ENCODE data around the gene CA14. TPM values are rescaled to one million over a fixed set of nuclear protein-coding genes. Genes with fewer than 3 reads are reported as not detected.
"Not testable (repeated sequence)": the region's sequence is repeated elsewhere in the genome, so short reads cannot be mapped to it uniquely, and the experiment has no call there.

CA14 gene
- total RNA-seq, 1 experiment from 2014 or later: 35.3 TPM

- ChIA-PET CTCF (no interaction called here), POLR2A (no interaction called here)
- Mint-ChIP-seq H3K4me1 (no peaks in the 10 kb centered on the region), H3K27ac (no peak overlapping the region), H3K9me3 (no peaks in the 10 kb centered on the region), H3K27me3 (ENCODE audit: low read depth) (no peaks in the 10 kb centered on the region), H3K4me3 (no peak overlapping the region), H3K36me3 (peaks cover 67% of the 10 kb centered on the region)
- DNase-seq (ENCODE audit: low spot score) (no peak), ATAC-seq (no peak)
- TF ChIP-seq NR2C2 (CRISPR knock-in tag; IDR thresholded peaks at IDR 0.05) (no peak), NR1H2 (CRISPR knock-in tag; IDR thresholded peaks at IDR 0.05) (no peak), HMGA2 (CRISPR knock-in tag; IDR thresholded peaks at IDR 0.05) (no peak), ZBTB21 (CRISPR knock-in tag; IDR thresholded peaks at IDR 0.05; ENCODE audit: borderline replicate concordance) (no peak), EMX1 (CRISPR knock-in tag; IDR thresholded peaks at IDR 0.05) (no peak), MXD4 (CRISPR knock-in tag; IDR thresholded peaks at IDR 0.05; ENCODE audit: borderline replicate concordance) (no peak), JUN (CRISPR knock-in tag; IDR thresholded peaks at IDR 0.05) (no peak), TCF7 (CRISPR knock-in tag; IDR thresholded peaks at IDR 0.05; ENCODE audit: low read depth) (no peak), NR3C1 (CRISPR knock-in tag; conservative IDR thresholded peaks at IDR 0.05; ENCODE audit: low read depth) (no peak), ZMAT4 (CRISPR knock-in tag; IDR thresholded peaks at IDR 0.05) (no peak), USF2 (CRISPR knock-in tag; IDR thresholded peaks at IDR 0.05) (no peak), CREB1 (CRISPR knock-in tag; IDR thresholded peaks at IDR 0.05) (no peak)
Observed at GRCh38 chr1:150226486-150226885, 31.1 kb upstream of the CA14 start.

- CTCF ChIA-PET: no interaction called here
- Mint-ChIP-seq H3K36me3 (peaks cover 67% of the 10 kb centered on the region), H3K9me3 (no peaks in the 10 kb centered on the region), H3K27ac (no peak overlapping the region), H3K4me1 (no peaks in the 10 kb centered on the region), H3K27me3 (ENCODE audit: low read depth) (no peaks in the 10 kb centered on the region), H3K4me3 (no peak overlapping the region)
- POLR2A ChIA-PET: no interaction called here
- no peak for TF ChIP-seq IRF2 (CRISPR knock-in tag; IDR thresholded peaks at IDR 0.05; ENCODE audit: borderline replicate concordance, low read depth)
- TF ChIP-seq FOXK1 (CRISPR knock-in tag; IDR thresholded peaks at IDR 0.05): no peak
- DNase-seq (ENCODE audit: low spot score): no peak
- ATAC-seq: no peak
Observed at GRCh38 chr1:150227228-150227627, 30.3 kb upstream of the CA14 start.

GRCh38 chr1:150228246-150228645 is 29.3 kb upstream of the CA14 start:
- H3K9me3 Mint-ChIP-seq; H3K27ac Mint-ChIP-seq; H3K27me3 Mint-ChIP-seq (ENCODE audit: low read depth); H3K4me1 Mint-ChIP-seq; H3K4me3 Mint-ChIP-seq; ATAC-seq; CTCF ChIA-PET; DNase-seq (ENCODE audit: low spot score); POLR2A ChIA-PET: not testable (repeated sequence)
- peaks cover 64% of the 10 kb centered on the region for H3K36me3 Mint-ChIP-seq

GRCh38 chr1:150232921-150233320 is 24.7 kb upstream of the CA14 start:
- not testable (repeated sequence) for ATAC-seq; H3K27me3 Mint-ChIP-seq (ENCODE audit: low read depth); DNase-seq (ENCODE audit: low spot score); H3K9me3 Mint-ChIP-seq; H3K27ac Mint-ChIP-seq
- Mint-ChIP-seq H3K4me3 (peak overlapping the region; percentile 12; the same call in 1 of the 2 replicates), H3K36me3 (peaks cover 22% of the 10 kb centered on the region), H3K4me1 (peaks cover 17% of the 10 kb centered on the region)
- 0 out of 2 replicates have a peak, but pooled peaks have one; percentile 14 for TF ChIP-seq ZNF121 (CRISPR knock-in tag; IDR thresholded peaks at IDR 0.05)
- CTCF ChIA-PET: interaction anchor here (0.6 to 1.4 kb wide), 6 partner anchors 9 to 326 kb away, joined by 3 to 6 read pairs (median 4); no protein-coding TSS in a partner anchor
- POLR2A ChIA-PET: interaction anchor here (0.6 to 0.7 kb wide), 3 partner anchors 367 to 1532 kb away, joined by 5 read pairs; no protein-coding TSS in a partner anchor

Measured in WTC11 (cell line).